H54 (cell line): ENCODE measurements around the gene SLC6A2.

Experiments used
- DNase-seq: peaks from one replicate; pipeline ENCODE4 v3.0.0; 2011; ENCODE audit warnings: low spot score, mixed read lengths; ENCODE audit not compliant: insufficient read length
- FAIRE-seq: peaks from 3 replicates; lab custom pipeline; 2011; peaks lifted over from hg19 to GRCh38; lab: Jason Lieb, UNC
- POLR2A ChIP-seq: IDR thresholded peaks from 2 replicates; pipeline ENCODE4 v1.6.1; 2011; ENCODE audit warnings: low read depth, mild to moderate bottlenecking, low read length

SLC6A2 gene

DNA sequence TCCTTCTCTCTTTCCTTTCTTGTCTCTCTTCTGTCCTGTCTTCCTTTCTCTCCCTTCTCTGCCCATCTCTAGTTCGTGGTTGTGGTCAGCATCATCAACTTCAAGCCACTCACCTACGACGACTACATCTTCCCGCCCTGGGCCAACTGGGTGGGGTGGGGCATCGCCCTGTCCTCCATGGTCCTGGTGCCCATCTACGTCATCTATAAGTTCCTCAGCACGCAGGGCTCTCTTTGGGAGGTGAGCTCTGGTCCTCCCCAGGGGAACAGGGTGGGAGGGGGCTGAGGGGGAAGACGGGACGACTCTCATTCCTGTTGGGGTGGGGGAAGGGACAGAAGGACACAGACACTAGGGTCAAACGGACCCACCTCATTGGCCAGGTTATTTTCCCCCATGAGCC, 44.3 kb downstream of the SLC6A2 start:
- TF ChIP-seq POLR2A = no peak
- no peak for FAIRE-seq
- DNase-seq = no peak

DNA sequence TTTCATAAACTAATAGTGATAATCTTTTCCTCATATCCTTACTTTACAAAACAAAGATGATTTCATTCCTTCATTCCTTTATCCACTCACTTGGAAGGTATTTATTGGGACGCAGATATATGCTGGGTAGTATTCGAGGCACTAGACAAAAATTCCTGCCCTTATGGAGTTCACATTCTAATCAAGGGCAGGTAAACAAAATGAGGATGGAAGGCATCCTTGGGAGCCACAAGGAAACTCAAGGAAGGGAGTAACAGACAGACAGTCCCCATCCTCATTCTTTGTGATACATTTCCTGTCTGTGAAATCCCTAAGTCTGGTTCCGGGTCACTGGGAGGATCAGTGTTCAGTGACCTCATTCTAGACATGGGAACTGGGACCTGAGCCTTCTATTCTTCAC, 45.2 kb downstream of the SLC6A2 start:
- no peak for FAIRE-seq
- DNase-seq = no peak
- no peak for TF ChIP-seq POLR2A

DNA sequence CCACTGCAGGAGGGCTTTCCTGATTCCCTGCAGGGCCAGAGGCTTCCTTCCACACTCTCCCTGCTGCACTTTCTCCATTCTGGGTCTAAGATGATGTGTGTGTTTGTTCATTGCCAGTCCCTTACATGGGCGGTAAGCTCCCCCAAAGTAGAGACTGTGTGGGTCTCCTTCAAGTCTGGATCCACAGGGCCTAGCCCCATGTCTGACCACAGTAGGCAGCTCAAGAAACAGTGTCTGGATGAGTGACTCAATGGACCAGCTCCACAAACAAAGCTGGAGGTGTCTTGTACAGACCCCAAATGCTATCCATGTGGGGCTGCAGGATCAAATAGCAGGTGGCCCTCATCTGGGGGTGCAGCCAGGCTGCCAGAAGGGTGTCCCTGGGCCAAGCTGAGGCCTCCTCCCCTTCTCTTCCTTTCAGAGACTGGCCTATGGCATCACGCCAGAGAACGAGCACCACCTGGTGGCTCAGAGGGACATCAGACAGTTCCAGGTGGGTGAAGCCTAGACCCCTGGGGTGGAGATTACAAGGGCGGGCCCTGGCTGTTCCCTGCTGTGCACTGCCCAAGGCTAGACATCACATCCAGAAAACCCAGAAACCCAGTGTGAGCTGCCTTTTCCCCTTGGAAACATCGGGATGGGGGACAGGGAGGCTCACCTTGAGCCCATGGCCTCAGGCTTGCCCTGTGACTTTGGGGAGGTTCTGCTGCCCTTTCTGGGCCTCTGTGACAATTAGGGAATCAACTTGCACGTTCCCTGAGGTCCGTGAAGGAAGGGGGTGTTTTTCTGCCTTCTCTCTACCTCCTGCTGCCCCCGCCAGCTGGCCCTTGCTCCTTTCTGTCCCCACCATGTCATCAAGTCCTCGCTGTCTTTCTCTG, 45.9 kb downstream of the SLC6A2 start:
- peak; percentile 44 for DNase-seq
- no peak for TF ChIP-seq POLR2A
- no peak for FAIRE-seq

DNA sequence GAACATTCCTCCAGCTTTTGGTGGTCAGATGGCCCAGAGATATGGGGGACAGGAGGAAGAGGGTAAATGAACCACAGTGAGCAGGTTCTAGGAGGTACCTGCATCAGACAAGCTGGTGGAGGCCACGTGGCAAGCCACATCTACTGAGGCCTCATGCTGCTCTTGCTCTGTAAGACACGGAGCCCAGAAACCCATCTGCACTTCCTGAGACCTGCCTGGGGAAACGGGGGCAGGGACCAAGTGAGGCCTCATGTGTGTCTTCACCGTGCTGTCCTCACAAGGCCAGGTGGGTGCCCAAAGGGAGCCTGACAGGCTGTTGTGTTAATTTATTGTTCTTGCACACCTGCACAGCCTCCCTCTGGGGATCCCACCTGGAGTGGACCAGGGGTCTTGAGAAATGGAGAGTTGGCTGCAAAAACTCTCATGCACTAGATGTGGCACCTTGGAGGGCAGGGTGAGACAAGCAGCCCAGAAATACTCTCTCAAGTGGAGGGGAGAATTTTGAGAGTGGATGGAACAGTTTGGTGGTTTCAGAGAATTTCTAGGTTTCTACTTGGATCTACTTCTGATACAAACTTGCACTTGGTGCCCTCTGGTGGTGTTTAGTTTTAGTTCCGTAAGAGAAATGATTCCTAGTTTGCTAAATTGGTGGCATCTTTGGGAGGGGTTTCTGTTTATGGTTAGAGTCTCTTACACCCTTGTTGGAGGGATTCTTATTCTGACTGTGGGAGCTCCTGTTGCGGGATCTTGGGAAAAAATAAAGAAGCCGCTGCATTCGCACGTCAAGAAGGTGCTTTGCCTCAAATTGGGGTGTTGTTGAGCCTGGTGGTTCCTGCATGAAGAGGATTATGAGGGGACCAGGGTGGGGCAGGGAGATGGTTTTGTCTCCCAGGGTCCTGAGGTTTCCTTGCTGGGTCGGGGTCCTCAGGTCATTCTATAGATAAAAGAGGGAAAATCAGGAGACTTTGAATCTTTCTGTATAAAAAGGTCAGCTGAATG, 47.5 kb downstream of the SLC6A2 start:
- TF ChIP-seq POLR2A = no peak
- DNase-seq (no peak), FAIRE-seq (peak; percentile 43)

DNA sequence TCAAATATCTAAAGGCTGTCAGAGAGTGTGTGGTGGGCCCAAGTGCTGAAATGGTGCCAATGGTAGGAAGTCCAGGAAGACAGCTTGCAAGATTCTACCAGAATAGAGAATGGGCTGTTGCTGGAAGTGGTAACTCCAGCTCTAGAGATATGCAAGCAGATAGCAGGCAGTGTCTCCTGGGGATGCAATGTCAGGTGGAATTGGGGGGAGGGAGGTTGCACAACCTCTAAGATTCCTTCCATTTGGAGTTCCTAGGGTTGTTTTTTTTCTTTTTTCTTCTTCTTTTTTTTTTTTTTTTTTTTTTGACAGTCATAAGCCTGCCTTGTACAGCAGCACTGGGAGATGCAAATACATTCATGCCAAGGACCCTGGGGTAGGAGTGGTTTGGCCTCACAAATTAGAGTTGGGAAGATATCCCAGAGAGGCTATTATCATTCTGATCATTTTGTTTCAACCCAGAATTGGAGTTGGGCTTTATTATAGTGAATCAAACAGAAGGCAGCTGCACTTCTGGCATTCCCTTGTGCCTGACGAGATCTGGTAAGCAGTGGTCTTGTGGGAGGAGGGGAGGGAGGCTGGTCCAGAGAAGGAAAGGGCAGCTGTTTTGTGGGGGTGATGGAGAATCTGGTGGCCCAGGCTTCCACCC, 51.1 kb downstream of the SLC6A2 start:
- TF ChIP-seq POLR2A = no peak
- no peak for DNase-seq
- FAIRE-seq = no peak

GRCh38 chr16:55709801-55710200, 54.0 kb downstream of the SLC6A2 start:
- no peak for DNase-seq
- no peak for TF ChIP-seq POLR2A
- no peak for FAIRE-seq

DNA sequence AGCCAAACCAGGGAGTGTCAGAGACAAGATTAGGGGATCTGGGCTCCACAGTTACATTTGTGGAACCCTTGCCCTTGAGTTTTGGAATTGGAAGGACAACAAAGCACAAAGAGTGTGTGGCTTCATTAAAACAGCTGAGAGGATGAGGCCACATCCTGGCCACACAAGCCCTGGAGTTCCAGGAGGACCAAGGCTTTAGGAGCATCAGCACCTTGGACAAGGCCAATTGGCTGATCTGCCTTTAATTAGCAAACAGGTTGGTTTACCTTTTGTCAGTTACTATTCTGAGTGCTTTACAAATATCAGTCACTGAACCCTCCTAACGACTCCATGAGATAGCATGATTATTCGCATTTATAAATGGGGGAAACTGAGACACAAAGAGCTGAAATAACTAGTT, 54.7 kb downstream of the SLC6A2 start:
- TF ChIP-seq POLR2A = no peak
- DNase-seq (no peak), FAIRE-seq (no peak)

DNA sequence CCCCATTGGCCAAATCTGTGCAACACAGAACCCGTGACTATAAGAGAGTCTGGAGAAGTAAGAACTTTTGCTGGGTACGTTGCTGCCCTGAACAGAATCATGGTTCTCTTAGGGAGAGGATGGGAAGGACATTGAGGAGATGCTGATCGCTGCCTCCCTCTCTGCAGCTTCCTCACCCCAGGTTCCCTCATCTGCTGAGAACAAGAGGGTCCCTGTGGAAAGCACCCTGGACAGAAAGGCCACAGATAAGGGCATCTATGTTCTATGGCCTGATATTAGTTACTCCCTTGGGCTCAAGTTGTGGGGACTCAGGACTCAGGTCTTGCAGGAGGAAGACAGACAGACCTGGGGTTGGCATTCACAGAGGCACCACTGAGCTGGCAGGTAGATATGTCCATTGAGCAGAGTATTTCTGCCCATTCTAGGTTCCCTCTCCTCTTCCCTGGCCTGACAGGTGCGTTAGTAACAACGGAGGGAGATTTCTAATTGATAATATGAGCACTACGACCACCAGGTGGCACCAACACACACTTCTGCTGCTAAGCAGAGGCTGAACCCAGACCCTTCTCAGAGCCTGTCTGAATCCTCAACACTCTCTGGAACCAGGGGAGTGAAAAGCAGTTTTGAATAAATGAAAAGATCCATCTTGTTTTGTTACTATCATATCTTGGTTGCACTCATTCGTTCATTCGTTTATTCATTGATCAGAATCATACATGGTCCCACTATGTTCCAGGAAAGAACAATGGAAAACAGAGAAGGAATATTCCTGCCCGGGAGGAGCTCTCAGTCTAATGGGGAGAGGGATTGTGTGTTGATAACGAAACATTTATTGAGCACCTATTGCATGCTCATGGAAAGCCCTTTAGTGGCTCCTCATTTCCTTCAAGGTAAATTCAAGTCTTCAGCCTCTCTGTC, 56.4 kb downstream of the SLC6A2 start:
- FAIRE-seq (no peak), DNase-seq (peak; percentile 40)
- TF ChIP-seq POLR2A = no peak

GRCh38 chr16:55713103-55713502, 57.3 kb downstream of the SLC6A2 start:
- no peak for TF ChIP-seq POLR2A
- DNase-seq (no peak), FAIRE-seq (no peak)

DNA sequence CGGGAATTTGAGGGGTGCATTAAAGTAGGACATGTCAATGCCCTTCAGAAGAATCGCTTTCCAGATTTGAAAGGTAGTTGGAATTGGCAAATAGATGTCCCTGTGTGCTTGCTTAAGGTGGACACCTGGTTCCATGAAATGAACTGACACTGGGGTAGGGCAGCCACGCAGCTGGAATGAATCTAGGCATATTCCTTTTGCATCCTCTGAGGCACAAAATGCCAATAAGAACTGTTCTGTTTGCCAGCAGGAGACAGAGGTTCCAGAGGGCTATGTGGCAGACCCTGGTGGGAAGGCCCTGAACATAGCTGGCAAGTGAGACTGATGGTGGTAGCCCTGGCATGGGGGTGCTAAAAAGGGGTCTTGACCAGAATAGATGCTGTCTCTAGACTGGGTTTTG, 61.5 kb downstream of the SLC6A2 start:
- no peak for FAIRE-seq
- TF ChIP-seq POLR2A = no peak
- no peak for DNase-seq

- no peak for FAIRE-seq
- TF ChIP-seq POLR2A = no peak
- DNase-seq = no peak
These were observed 69.4 kb downstream of the SLC6A2 start for GRCh38 chr16:55725055-55725777.

DNA sequence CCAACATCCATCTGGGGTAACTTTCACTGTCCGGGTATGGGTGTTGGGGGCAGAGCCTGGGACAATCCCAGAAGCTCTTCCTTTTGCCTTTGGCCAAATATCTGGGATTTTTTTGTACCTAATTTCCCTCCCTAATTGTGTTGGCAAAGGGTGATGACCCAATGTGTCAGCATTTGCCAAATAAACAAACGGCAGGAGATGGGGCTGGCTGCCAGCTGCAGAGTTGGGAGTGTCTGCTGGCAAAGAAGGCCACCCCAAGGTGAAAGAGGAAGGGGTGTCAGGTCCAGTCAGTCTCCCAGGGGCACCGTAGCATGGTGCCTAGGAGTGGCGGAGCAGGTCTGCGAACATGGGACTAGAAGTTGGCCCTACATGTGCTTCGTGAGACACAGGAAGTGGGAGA, 73.0 kb downstream of the SLC6A2 start:
- DNase-seq = no peak
- TF ChIP-seq POLR2A = no peak
- no peak for FAIRE-seq
